Ovary (tissue), 3 donors: ENCODE measurements around the gene CHST13.

Experiments
- CTCF ChIP-seq, 3 donors: fragments of 450-650 bp in 2 of 3; fragments of 200-600 bp in 1 of 3; IDR thresholded peaks; one replicate each; pipeline versions ENCODE4 v1.5.1 to v1.8.0; 2016 to 2022; ENCODE audit warnings: antibody characterized with exemption in 3 of 3, mild to moderate bottlenecking in 1 of 3
- EP300 ChIP-seq: sonication (generic); formaldehyde crosslinking; IDR thresholded peaks from one replicate; pipeline ENCODE4 v1.6.1; 2017; ENCODE audit warnings: antibody characterized with exemption
- POLR2A ChIP-seq: fragments of 450-650 bp; IDR thresholded peaks from one replicate; pipeline ENCODE4 v1.6.1; 2017; ENCODE audit warnings: antibody characterized with exemption, mild to moderate bottlenecking, moderate library complexity
- donor health status: DM: no; HTN: no; CAD: no.

- TF ChIP-seq CTCF (IDR thresholded peaks at IDR 0.05) (no peak), POLR2A (no peak), EP300 (no peak)
Measured at GRCh38 chr3:126570103-126570541, 46.2 kb downstream of the CHST13 start.
